ENCODE data around the gene AQP3. TPM values are rescaled to one million over a fixed set of nuclear protein-coding genes. Genes with fewer than 3 reads are reported as not detected.

The AQP3 gene
- total and polyA plus RNA-seq, 2 donors (not counting 1 experiment from before 2014, with no cell fraction given) = 3.2 to 16.2 TPM

GRCh38 chr9:33466565-33467495, 19.4 kb upstream of the AQP3 start:
- TF ChIP-seq, protein P1, sequence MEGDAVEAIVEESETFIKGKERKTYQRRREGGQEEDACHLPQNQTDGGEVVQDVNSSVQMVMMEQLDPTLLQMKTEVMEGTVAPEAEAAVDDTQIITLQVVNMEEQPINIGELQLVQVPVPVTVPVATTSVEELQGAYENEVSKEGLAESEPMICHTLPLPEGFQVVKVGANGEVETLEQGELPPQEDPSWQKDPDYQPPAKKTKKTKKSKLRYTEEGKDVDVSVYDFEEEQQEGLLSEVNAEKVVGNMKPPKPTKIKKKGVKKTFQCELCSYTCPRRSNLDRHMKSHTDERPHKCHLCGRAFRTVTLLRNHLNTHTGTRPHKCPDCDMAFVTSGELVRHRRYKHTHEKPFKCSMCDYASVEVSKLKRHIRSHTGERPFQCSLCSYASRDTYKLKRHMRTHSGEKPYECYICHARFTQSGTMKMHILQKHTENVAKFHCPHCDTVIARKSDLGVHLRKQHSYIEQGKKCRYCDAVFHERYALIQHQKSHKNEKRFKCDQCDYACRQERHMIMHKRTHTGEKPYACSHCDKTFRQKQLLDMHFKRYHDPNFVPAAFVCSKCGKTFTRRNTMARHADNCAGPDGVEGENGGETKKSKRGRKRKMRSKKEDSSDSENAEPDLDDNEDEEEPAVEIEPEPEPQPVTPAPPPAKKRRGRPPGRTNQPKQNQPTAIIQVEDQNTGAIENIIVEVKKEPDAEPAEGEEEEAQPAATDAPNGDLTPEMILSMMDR (conservative IDR thresholded peaks at IDR 0.05 in 1 of 2, IDR thresholded peaks at IDR 0.05 in 1 of 2; ENCODE audit: low read depth in 1 of 2, low read length in 2 of 2) = peak; percentile 93 to 97
- no peak for TF ChIP-seq EZH2 (IDR thresholded peaks at IDR 0.05; ENCODE audit: low read length, missing control alignments)
- Histone ChIP-seq H3K9me3 (ENCODE audit: control insufficient read depth, insufficient read depth, low read depth, low read length) (no peaks in the 10 kb centered on the region), H3K27me3 (ENCODE audit: control insufficient read depth, insufficient read depth, low read length) (no peaks in the 10 kb centered on the region), H3K4me3 (replicated peaks in 1 of 4; ENCODE audit: control extremely low read depth in 1 of 4, insufficient read depth in 1 of 4, low read depth in 3 of 4, low read length in 4 of 4) (no peak overlapping the region), H3K79me2 (ENCODE audit: control insufficient read depth, insufficient read depth, low read length) (peaks cover 2% of the 10 kb centered on the region), H3K36me3 (ENCODE audit: control insufficient read depth, insufficient read depth, low read length) (peaks cover 69% of the 10 kb centered on the region), H2AFZ (ENCODE audit: low read length) (no peak overlapping the region), H3K27ac (ENCODE audit: insufficient read depth, low read length) (no peak overlapping the region), H3K4me1 (ENCODE audit: control insufficient read depth, extremely low read depth, insufficient read depth, low read length) (no peaks in the 10 kb centered on the region), H3K9ac (ENCODE audit: insufficient read depth, low read length) (no peak overlapping the region), H3K4me2 (ENCODE audit: extremely low read depth, insufficient read depth, low read length) (no peak overlapping the region), H4K20me1 (ENCODE audit: control insufficient read depth, extremely low read depth, insufficient read depth, low read length) (no peaks in the 10 kb centered on the region)
- DNase-seq (ENCODE audit: low read depth in 2 of 2) = peak in 1 of 2 donors; percentile 36

- no peak overlapping the region for H2AFZ ChIP-seq (ENCODE audit: low read length)
- no peaks in the 10 kb centered on the region for H3K79me2 ChIP-seq (ENCODE audit: control insufficient read depth, insufficient read depth, low read length)
- H3K4me1 ChIP-seq (ENCODE audit: control insufficient read depth, extremely low read depth, insufficient read depth, low read length) = no peaks in the 10 kb centered on the region
- H3K9me3 ChIP-seq (ENCODE audit: control insufficient read depth, insufficient read depth, low read depth, low read length) = no peaks in the 10 kb centered on the region
- H3K27me3 ChIP-seq (ENCODE audit: control insufficient read depth, insufficient read depth, low read length) = no peaks in the 10 kb centered on the region
- no peaks in the 10 kb centered on the region for H4K20me1 ChIP-seq (ENCODE audit: control insufficient read depth, extremely low read depth, insufficient read depth, low read length)
- no peak overlapping the region for H3K4me2 ChIP-seq (ENCODE audit: extremely low read depth, insufficient read depth, low read length)
- peaks cover 72% of the 10 kb centered on the region for H3K36me3 ChIP-seq (ENCODE audit: control insufficient read depth, insufficient read depth, low read length)
- no peak overlapping the region for H3K4me3 ChIP-seq (replicated peaks in 1 of 4; ENCODE audit: control extremely low read depth in 1 of 4, insufficient read depth in 1 of 4, low read depth in 3 of 4, low read length in 4 of 4)
- H3K27ac ChIP-seq (ENCODE audit: insufficient read depth, low read length) = no peak overlapping the region
- no peak overlapping the region for H3K9ac ChIP-seq (ENCODE audit: insufficient read depth, low read length)
- DNase-seq (ENCODE audit: low read depth in 2 of 2) = no peak
- TF ChIP-seq, protein P1 (conservative IDR thresholded peaks at IDR 0.05 in 1 of 2, IDR thresholded peaks at IDR 0.05 in 1 of 2; ENCODE audit: low read depth in 1 of 2, low read length in 2 of 2) = no peak
- no peak for TF ChIP-seq EZH2 (IDR thresholded peaks at IDR 0.05; ENCODE audit: low read length, missing control alignments)
Measured at GRCh38 chr9:33465596-33466564, 18.5 kb upstream of the AQP3 start.

DNA sequence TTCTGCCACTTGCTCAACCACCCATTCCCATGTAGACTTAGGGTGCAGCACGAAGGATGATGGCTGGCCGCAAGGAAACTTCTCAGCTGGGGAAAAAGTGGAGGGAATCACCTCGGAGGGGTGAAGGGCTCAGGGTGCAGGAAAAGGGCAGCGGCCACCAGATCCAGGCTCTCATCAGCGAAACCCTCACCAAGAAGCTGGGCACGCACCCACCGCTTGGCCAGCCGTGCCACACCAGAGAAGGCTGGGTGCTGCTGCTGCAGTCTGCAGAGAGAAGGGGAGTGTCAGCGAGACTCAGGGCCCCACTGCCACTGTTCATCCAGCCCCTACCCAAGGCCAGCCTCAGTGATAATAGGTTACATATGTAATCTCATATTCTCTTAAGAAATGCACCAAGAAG, 17.7 kb upstream of the AQP3 start:
- Histone ChIP-seq H3K4me1 (ENCODE audit: control insufficient read depth, extremely low read depth, insufficient read depth, low read length) (no peaks in the 10 kb centered on the region), H4K20me1 (ENCODE audit: control insufficient read depth, extremely low read depth, insufficient read depth, low read length) (no peaks in the 10 kb centered on the region), H3K27ac (ENCODE audit: insufficient read depth, low read length) (no peak overlapping the region), H3K9me3 (ENCODE audit: control insufficient read depth, insufficient read depth, low read depth, low read length) (no peaks in the 10 kb centered on the region), H3K9ac (ENCODE audit: insufficient read depth, low read length) (no peak overlapping the region), H3K36me3 (ENCODE audit: control insufficient read depth, insufficient read depth, low read length) (peaks cover 70% of the 10 kb centered on the region), H3K4me2 (ENCODE audit: extremely low read depth, insufficient read depth, low read length) (no peak overlapping the region), H3K4me3 (replicated peaks in 1 of 4; ENCODE audit: control extremely low read depth in 1 of 4, insufficient read depth in 1 of 4, low read depth in 3 of 4, low read length in 4 of 4) (no peak overlapping the region), H3K27me3 (ENCODE audit: control insufficient read depth, insufficient read depth, low read length) (no peaks in the 10 kb centered on the region), H3K79me2 (ENCODE audit: control insufficient read depth, insufficient read depth, low read length) (no peaks in the 10 kb centered on the region), H2AFZ (ENCODE audit: low read length) (no peak overlapping the region)
- no peak for DNase-seq (ENCODE audit: low read depth in 2 of 2)
- TF ChIP-seq EZH2 (IDR thresholded peaks at IDR 0.05; ENCODE audit: low read length, missing control alignments) = no peak
